ES-I3 (cell line): Measurements from ENCODE around the gene FOXC1.

Source experiments
- H3K36me3 ChIP-seq: 2 replicates; pipeline ENCODE4 v1.6.1; 2013; ENCODE audit warnings: mild to moderate bottlenecking, low read length, control low read depth, moderate library complexity; ENCODE audit not compliant: insufficient read depth
- H3K4me1 ChIP-seq: 2 replicates; pipeline ENCODE4 v1.6.1; 2013; ENCODE audit warnings: mild to moderate bottlenecking, control low read depth, low read length; ENCODE audit not compliant: insufficient read depth
- H3K9ac ChIP-seq: 2 replicates; pipeline ENCODE4 v1.6.1; 2013; ENCODE audit warnings: low read depth, mild to moderate bottlenecking, low read length, moderate library complexity
- H3K9me3 ChIP-seq: 2 replicates; pipeline ENCODE4 v1.6.1; 2013; ENCODE audit warnings: mild to moderate bottlenecking, low read length, moderate library complexity; ENCODE audit not compliant: control insufficient read depth, insufficient read depth

Gene FOXC1

GRCh38 chr6:1616701-1617463 lies 7.2 kb downstream of the FOXC1 start:
- H3K9ac ChIP-seq = no peak overlapping the region
- H3K4me1 ChIP-seq = no peaks in the 10 kb centered on the region
- no peaks in the 10 kb centered on the region for H3K36me3 ChIP-seq
- H3K9me3 ChIP-seq = no peaks in the 10 kb centered on the region

DNA sequence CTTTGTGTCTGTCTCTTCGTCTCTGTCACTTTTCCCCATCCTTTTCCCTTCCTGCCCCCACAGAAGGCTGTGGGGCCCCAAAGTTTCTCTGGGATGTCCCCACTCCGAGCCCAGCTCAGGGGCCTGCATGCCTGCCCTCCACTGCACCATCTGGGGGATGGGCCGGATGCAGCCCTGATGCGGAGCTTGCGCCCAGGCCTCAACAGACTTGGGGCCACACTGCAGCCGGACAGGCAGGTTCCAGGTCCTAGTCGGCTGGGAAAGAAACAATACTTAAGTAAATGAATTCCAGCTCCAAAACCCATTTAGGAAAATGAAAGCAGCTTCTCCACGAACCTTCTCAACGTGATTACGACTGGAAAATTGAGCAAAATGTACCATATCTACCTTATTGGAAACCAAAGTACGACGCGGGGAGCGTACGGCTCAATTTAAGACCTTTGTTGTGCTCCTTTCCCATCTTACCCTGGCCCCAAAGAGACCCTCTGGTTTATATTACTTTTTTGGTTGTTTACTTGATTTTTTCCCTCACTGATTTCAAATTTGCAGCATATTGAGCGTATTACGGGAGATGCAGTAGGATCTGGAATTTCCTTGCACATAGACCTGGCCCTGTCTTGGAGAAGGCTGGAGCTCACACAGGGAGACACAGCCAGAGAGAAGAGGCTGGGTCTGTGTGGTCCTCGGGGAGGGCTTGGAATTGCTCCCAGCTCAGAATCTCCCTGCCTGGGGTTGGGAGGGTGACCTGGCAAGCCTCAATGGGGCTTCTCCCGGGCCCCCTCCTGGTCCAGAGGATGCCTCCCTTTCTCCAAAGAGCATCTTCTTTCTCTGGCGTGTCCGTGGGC lies 8.0 kb downstream of the FOXC1 start:
- H3K36me3 ChIP-seq = no peaks in the 10 kb centered on the region
- no peaks in the 10 kb centered on the region for H3K9me3 ChIP-seq
- no peaks in the 10 kb centered on the region for H3K4me1 ChIP-seq
- no peak overlapping the region for H3K9ac ChIP-seq

GRCh38 chr6:1618311-1619097 lies 8.8 kb downstream of the FOXC1 start:
- peak overlapping the region; percentile 18; the same call in 1 of the 2 replicates for H3K9ac ChIP-seq
- H3K9me3 ChIP-seq = no peaks in the 10 kb centered on the region
- H3K36me3 ChIP-seq = no peaks in the 10 kb centered on the region
- H3K4me1 ChIP-seq = no peaks in the 10 kb centered on the region

- H3K9ac ChIP-seq = peak overlapping the region; percentile 18; the same call in 1 of the 2 replicates
- no peaks in the 10 kb centered on the region for H3K36me3 ChIP-seq
- H3K4me1 ChIP-seq = 0 out of 2 replicates have a peak, but pooled peaks cover 3% of the 10 kb centered on the region
- H3K9me3 ChIP-seq = no peaks in the 10 kb centered on the region; the same call in 1 of the 2 replicates
Observed at GRCh38 chr6:1619098-1619672, 9.5 kb downstream of the FOXC1 start.

- H3K36me3 ChIP-seq = no peaks in the 10 kb centered on the region
- H3K4me1 ChIP-seq = 0 out of 2 replicates have a peak, but pooled peaks cover 3% of the 10 kb centered on the region
- no peaks in the 10 kb centered on the region; the same call in 1 of the 2 replicates for H3K9me3 ChIP-seq
- peak overlapping the region; percentile 46 for H3K9ac ChIP-seq
Observed at GRCh38 chr6:1619673-1620503, 10.2 kb downstream of the FOXC1 start.

DNA sequence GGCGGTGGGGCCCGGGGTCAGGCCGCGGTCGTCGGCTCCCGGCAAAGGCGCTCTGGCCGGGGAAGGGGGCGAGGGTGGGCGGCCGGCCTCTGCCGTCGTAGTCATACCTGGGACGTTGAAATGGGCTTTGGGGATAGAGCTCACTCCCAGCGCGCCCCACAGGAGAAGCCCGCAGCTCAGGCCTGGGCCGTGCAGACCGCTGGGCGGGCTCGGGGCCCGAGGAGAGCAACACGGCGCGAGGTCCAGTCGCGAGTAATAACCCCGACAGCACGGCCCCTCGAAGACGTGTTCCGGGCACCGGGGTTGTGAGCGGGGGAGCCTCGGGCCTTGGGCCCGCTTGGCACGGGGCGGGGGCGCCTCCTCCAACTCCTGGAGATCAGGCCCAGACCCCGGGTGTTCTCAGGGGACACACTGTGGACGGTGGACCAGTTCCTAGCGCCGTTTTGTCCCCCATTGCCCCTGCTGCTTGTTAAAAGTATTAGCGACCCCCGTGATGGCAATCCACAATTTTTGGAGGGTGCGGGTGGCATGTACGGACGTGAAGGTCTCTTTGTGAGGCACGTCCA lies 10.9 kb downstream of the FOXC1 start:
- H3K9ac ChIP-seq = peak overlapping the region; percentile 46
- peaks cover 8% of the 10 kb centered on the region for H3K4me1 ChIP-seq
- H3K9me3 ChIP-seq = no peaks in the 10 kb centered on the region; the same call in 1 of the 2 replicates
- H3K36me3 ChIP-seq = no peaks in the 10 kb centered on the region

DNA sequence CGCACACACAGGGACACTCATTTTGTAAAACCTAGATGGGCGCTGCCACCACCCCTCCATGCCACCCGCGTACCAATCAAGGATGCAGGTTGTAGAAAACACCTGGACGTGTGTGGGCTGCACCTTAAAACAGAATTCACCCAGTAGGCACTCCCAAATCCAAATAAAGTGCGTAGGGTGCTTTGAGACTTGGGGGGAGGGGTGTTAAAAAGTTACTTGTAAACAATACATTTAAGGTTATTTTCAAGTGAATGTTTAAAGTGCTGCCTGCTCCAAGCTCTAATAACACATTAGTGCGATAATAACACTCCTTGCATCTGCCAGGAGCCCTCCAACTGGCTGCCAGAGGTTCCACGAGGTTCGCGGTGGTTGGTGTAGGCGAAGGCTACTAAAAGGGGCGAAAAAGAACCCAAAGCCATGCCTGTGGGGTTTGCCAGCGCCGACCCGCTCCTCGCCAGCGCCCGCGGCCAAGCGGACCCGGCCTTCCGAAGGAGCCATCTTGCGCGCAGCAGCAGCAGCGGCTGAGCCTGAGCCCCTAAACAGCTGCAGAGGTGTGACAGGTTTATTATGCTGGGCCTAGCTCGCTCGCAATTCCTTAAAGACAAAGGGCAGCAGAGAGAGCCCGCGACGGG lies 11.5 kb downstream of the FOXC1 start:
- Histone ChIP-seq H3K4me1 (peaks cover 11% of the 10 kb centered on the region), H3K36me3 (no peaks in the 10 kb centered on the region), H3K9ac (no peak overlapping the region), H3K9me3 (no peaks in the 10 kb centered on the region; the same call in 1 of the 2 replicates)

DNA sequence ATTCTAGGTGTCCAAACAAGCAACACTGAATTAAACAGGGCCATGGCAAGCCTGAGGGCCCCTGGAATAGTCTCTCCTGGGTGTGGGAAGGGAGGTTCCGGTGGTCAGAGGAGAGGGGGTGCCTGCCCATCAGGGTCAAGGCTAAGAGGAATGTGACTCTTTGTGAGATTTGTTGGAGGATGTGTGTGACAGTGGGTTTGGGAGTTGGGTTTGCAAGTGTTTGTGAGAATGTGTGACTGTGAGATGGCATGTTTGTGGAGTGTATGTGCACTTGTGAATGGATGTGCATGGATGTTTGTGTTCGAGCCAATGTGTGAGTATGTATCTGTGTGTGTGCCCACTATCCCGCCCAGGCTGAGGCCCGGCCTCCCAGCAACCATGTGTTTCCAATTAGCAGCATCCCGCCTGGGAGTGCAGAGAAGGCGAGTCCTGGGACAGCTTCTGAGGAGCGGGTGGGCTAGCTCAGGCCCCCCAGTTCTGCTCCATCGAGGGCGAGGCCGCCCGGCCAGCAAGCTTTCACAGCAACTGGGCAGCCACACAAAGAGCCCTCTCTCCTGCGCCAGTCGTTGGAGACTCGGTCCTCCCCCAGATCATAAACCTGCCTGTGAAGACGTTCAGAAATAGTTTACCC lies 12.6 kb downstream of the FOXC1 start:
- peaks cover 11% of the 10 kb centered on the region for H3K4me1 ChIP-seq
- no peaks in the 10 kb centered on the region; the same call in 1 of the 2 replicates for H3K9me3 ChIP-seq
- no peak overlapping the region for H3K9ac ChIP-seq
- H3K36me3 ChIP-seq = no peaks in the 10 kb centered on the region

DNA sequence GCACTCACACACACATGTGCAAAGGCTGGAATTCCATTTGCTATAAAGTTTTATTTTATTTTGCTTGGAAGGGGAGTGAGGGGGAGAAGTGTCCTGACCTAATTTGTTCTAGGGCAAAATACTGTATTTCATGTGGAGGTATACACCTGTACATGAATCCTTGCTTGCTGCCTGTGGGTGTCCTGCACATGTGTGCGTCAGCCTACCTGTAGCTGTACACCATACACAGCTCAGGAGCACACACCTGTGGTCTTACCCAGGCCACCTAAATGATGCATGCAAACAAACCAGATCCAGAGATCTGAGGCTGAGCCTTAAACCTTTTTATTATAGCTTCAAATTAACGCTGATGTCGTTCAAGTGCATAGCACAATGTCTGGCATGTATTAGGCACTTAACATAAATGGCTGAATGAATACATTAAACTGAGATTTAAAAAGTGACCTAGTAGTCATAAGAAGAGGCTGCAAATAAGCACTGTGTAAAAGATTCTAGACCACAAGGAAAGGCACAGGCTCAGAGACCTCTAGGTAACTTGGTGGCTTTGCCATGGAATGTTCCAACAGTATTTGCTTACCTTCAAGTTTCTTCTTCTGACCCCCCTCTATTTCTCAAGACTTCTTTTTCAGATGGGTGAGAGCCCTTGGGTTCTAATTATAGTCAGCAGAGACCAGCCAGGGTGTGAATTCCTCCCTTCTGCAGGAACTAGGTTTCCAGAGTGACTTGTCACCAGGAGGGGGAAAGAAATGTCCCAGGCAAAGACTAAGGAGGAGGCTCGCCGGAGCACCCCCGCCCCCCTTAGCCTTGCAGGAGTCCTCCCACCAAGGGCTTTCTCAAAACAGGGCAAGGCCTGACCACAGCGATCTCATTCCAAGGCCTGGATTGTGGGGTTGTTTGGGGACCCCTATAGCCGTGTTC lies 13.4 kb downstream of the FOXC1 start:
- no peaks in the 10 kb centered on the region for H3K36me3 ChIP-seq

GRCh38 chr6:1623769-1624057 lies 14.0 kb downstream of the FOXC1 start:
- peak overlapping the region; percentile 47; the same call in 1 of the 2 replicates for H3K9ac ChIP-seq
- H3K4me1 ChIP-seq = peaks cover 11% of the 10 kb centered on the region
- no peaks in the 10 kb centered on the region; the same call in 1 of the 2 replicates for H3K9me3 ChIP-seq
- no peaks in the 10 kb centered on the region for H3K36me3 ChIP-seq

More for the DNA sequence above, 13.4 kb downstream of the FOXC1 start:
- no peaks in the 10 kb centered on the region; the same call in 1 of the 2 replicates for H3K9me3 ChIP-seq
- peak overlapping the region; percentile 47; the same call in 1 of the 2 replicates for H3K9ac ChIP-seq
- peaks cover 11% of the 10 kb centered on the region for H3K4me1 ChIP-seq

DNA sequence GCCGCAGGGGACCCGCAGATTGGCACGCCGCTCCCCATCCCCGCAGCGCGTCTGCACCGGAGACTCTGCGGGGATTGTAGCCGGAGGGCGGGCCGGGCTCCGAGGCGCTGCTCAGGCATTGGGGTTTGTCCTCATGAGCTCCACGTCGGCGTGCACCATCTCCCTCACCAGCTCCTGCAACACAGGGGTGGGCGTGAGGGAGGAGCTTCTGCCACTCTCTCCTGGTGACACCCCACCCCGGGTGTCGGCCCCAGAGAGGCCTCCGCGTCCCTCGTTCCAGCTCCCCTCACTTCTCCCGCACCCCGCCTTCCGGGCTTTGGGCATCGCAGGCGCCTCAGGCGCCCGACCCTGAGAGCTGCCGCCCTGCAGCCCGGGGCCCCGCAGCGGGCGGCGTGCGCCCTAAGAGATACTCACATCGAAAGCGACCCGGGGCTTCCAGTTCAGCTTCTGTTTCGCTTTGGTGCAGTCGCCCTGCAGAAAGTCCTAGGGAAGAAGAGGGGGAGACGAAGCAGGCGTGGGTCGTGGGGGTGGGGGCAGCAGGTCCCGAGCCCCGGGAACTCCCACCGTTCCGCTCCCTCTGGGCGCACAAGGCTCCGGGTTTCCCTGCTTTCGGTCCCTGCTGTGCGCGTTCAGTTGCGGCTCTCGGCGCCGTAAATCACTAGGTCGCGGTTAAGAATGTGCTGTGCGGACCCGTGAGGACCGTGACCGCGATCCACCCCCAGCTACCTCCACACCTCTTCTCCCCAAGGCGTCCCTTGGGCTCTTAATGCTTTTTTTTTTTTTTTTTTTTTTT lies 14.5 kb downstream of the FOXC1 start:
- Histone ChIP-seq H3K9ac (peak overlapping the region; percentile 47; the same call in 1 of the 2 replicates), H3K4me1 (peaks cover 11% of the 10 kb centered on the region), H3K9me3 (no peaks in the 10 kb centered on the region; the same call in 1 of the 2 replicates), H3K36me3 (no peaks in the 10 kb centered on the region)
